GM23248 (cell line): Measurements from ENCODE around the gene AP2A2. TPM values are rescaled to one million over a fixed set of nuclear protein-coding genes. Genes with fewer than 3 reads are reported as not detected.

Experiments used
- DNase-seq: peaks from one replicate; pipeline ENCODE4 v3.0.0-alpha.2; 2015
- H2AFZ ChIP-seq: fragments of 200-600 bp; sonication (generic); 2 replicates; pipeline ENCODE4 v1.6.1; 2016; ENCODE audit warnings: antibody characterized with exemption
- H3F3A ChIP-seq: fragments of 200-600 bp; sonication (generic); 2 replicates; pipeline ENCODE4 v1.6.1; 2016; ENCODE audit warnings: mild to moderate bottlenecking, antibody characterized with exemption, mixed run types; ENCODE audit not compliant: insufficient read depth
- H3K27ac ChIP-seq: fragments of 200-600 bp; sonication (generic); 2 replicates; pipeline ENCODE4 v1.5.1; 2016; ENCODE audit warnings: mild to moderate bottlenecking
- H3K27me3 ChIP-seq: fragments of 200-600 bp; sonication (generic); replicated peaks from 2 replicates; pipeline ENCODE4 v1.6.1; 2016; ENCODE audit warnings: mild to moderate bottlenecking; ENCODE audit not compliant: insufficient read depth
- H3K36me3 ChIP-seq: fragments of 200-600 bp; sonication (generic); 2 replicates; pipeline ENCODE4 v1.6.1; 2016; ENCODE audit warnings: low read depth, mild to moderate bottlenecking
- H3K4me1 ChIP-seq: fragments of 200-600 bp; sonication (generic); 2 replicates; pipeline ENCODE4 v1.6.1; 2016; ENCODE audit warnings: mild to moderate bottlenecking; ENCODE audit not compliant: insufficient read depth
- H3K4me2 ChIP-seq: fragments of 200-600 bp; sonication (generic); one replicate; pipeline ENCODE4 v1.6.1; 2016; ENCODE audit warnings: mild to moderate bottlenecking; ENCODE audit not compliant: unreplicated experiment
- H3K4me3 ChIP-seq: fragments of 200-600 bp; sonication (generic); 2 replicates; pipeline ENCODE4 v1.5.1; 2016; ENCODE audit warnings: mild to moderate bottlenecking
- H3K79me2 ChIP-seq: fragments of 200-600 bp; sonication (generic); 2 replicates; pipeline ENCODE4 v1.6.1; 2016; ENCODE audit warnings: mild to moderate bottlenecking; ENCODE audit not compliant: insufficient read depth
- H3K9ac ChIP-seq: fragments of 200-600 bp; sonication (generic); 2 replicates; pipeline ENCODE4 v1.6.1; 2016; ENCODE audit warnings: mild to moderate bottlenecking
- H3K9me2 ChIP-seq: fragments of 200-600 bp; sonication (generic); 2 replicates; pipeline ENCODE4 v1.6.1; 2016; ENCODE audit warnings: mixed run types, mild to moderate bottlenecking, moderate library complexity; ENCODE audit not compliant: insufficient read depth
- H3K9me3 ChIP-seq: fragments of 200-600 bp; sonication (generic); one replicate; pipeline ENCODE4 v1.6.1; 2017; ENCODE audit warnings: low read depth
- H4K20me1 ChIP-seq: fragments of 200-600 bp; sonication (generic); 2 replicates; pipeline ENCODE4 v1.6.0; 2016; ENCODE audit not compliant: insufficient read depth
- EZH2 ChIP-seq: fragments of 200-600 bp; sonication (generic); IDR thresholded peaks from 2 replicates; pipeline ENCODE4 v1.6.1; 2018; ENCODE audit warnings: antibody characterized with exemption, mild to moderate bottlenecking; ENCODE audit not compliant: insufficient read depth, poor library complexity, severe bottlenecking
- EZH2phosphoT487 ChIP-seq: fragments of 200-600 bp; sonication (generic); IDR thresholded peaks from 2 replicates; pipeline ENCODE4 v1.6.1; 2018; ENCODE audit warnings: antibody characterized with exemption, moderate library complexity, mild to moderate bottlenecking, low read depth; ENCODE audit not compliant: insufficient read depth
- WGBS, 2 experiments: methylation state at CpG; one replicate each; pipeline ENCODE4 v1.1.6; 2015 to 2017; ENCODE audit warnings: low lambda C conversion rate in 2 of 2, low coverage in 1 of 2; ENCODE audit errors: missing lambda C conversion rate in 2 of 2; 5-methylcytosine and 5-hydroxymethylcytosine counted together
- in situ Hi-C: fragments of 300-500 bp; cut with MboI; formaldehyde crosslinking; loops from 2 replicates; pipeline ENCODE4 v1.15.0; 2020
- polyA plus RNA-seq: library from polyadenylated mRNA; unstranded; fragments of >200 nt; fragmentation: Nextera tagmentation; extraction: Ambion mirVana; gene quantifications from 2 replicates; pipeline ENCODE4 v1.2.1, GENCODE V29; 2016
- total RNA-seq: library from RNA; depleted of rRNA; stranded (reverse); fragments of >200 nt; shearing (Covaris generic); gene quantifications from 2 replicates; pipeline ENCODE4 v1.2.3, GENCODE V29; 2014

The AP2A2 gene
- total and polyA plus RNA-seq, 2 experiments from 2014 or later: 31.1 to 38.3 TPM

GRCh38 chr11:999009-999408 lies 73.3 kb downstream of the AP2A2 start:
- Histone ChIP-seq H3K27ac (no peak overlapping the region), H4K20me1 (no peaks in the 10 kb centered on the region), H2AFZ (no peak overlapping the region), H3K4me2 (no peak overlapping the region), H3K9me3 (no peaks in the 10 kb centered on the region), H3K4me1 (no peaks in the 10 kb centered on the region), H3F3A (no peaks in the 10 kb centered on the region), H3K79me2 (peaks cover 30% of the 10 kb centered on the region), H3K27me3 (no peaks in the 10 kb centered on the region), H3K9ac (no peak overlapping the region), H3K4me3 (no peak overlapping the region), H3K9me2 (no peaks in the 10 kb centered on the region), H3K36me3 (peaks cover 3% of the 10 kb centered on the region; the same call in 1 of the 2 replicates)
- in situ Hi-C loops: no loop called here
- TF ChIP-seq EZH2: no peak
- no peak for DNase-seq
- 96 to 97% methylated on average over 10 of the region's 10 CpGs for WGBS, 2 experiments

- Histone ChIP-seq H3K4me2 (no peak overlapping the region), H3K9me3 (no peaks in the 10 kb centered on the region), H3K27me3 (no peaks in the 10 kb centered on the region), H3F3A (no peaks in the 10 kb centered on the region), H3K36me3 (peaks cover 3% of the 10 kb centered on the region; the same call in 1 of the 2 replicates), H3K27ac (no peak overlapping the region), H3K4me1 (no peaks in the 10 kb centered on the region), H3K79me2 (peaks cover 30% of the 10 kb centered on the region), H3K9me2 (no peaks in the 10 kb centered on the region), H2AFZ (no peak overlapping the region), H4K20me1 (no peaks in the 10 kb centered on the region), H3K9ac (no peak overlapping the region), H3K4me3 (no peak overlapping the region)
- TF ChIP-seq EZH2: no peak
- no peak for TF ChIP-seq EZH2phosphoT487
- no peak for DNase-seq
- in situ Hi-C loops: no loop called here
- 85 to 87% methylated on average over 27 to 38 of the region's 38 CpGs for WGBS, 2 experiments
Observed at GRCh38 chr11:1000357-1001278, 74.9 kb downstream of the AP2A2 start.

DNA sequence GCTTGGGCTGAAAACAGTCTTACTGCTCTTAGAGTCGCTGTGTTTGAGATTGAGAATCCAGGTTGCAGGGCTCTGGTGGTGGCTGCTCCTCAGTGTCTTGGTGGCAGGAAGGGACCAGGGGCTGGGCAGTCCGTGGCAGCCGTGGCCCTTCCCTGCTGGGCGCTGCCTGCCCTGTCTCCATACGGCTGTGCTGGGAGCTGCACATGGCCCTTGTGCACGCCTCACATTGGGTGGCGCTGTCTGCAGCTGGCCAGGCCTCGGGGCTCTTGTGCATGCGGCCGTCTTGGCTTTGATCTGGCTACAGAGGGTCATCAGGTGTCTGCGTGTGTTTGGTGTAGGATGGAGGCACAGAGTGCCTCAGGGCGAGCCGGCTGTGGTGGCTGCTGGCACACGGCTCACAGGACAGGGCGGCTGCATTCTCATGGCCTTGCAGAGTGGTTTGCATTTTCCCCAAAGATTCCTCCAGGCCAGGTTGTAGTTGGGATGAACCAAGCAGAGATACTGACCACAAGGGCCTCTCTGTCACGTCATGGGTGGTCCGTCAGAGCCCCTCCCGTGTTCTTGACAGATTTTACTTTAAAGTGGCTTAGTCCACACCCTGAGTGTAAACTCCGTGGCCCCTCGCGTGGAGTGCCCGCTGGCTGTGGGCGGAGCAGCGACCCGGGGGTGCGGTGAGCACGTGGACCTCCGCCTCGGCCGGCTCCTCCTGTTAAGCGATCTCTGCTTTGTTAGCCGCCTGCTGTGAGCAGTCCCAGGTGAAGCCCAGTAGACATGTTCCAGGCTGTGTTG lies 76.1 kb downstream of the AP2A2 start:
- H3K4me3 ChIP-seq: no peak overlapping the region
- TF ChIP-seq EZH2 (no peak), EZH2phosphoT487 (no peak)
- H3K9me3 ChIP-seq: no peaks in the 10 kb centered on the region
- no peak overlapping the region for H3K27ac ChIP-seq
- no peaks in the 10 kb centered on the region for H3K9me2 ChIP-seq
- no peak overlapping the region for H3K9ac ChIP-seq
- H3F3A ChIP-seq: no peaks in the 10 kb centered on the region
- H2AFZ ChIP-seq: no peak overlapping the region
- DNase-seq: no peak
- peaks cover 3% of the 10 kb centered on the region; the same call in 1 of the 2 replicates for H3K36me3 ChIP-seq
- no peaks in the 10 kb centered on the region for H3K27me3 ChIP-seq
- H3K4me2 ChIP-seq: no peak overlapping the region
- in situ Hi-C loops: no loop called here
- peaks cover 24% of the 10 kb centered on the region for H3K79me2 ChIP-seq
- H4K20me1 ChIP-seq: no peaks in the 10 kb centered on the region
- H3K4me1 ChIP-seq: no peaks in the 10 kb centered on the region
- 89 to 91% methylated on average over 32 of the region's 32 CpGs for WGBS, 2 experiments

GRCh38 chr11:1002406-1002984 lies 76.8 kb downstream of the AP2A2 start:
- Histone ChIP-seq H3K4me2 (no peak overlapping the region), H3K79me2 (peaks cover 24% of the 10 kb centered on the region), H3F3A (no peaks in the 10 kb centered on the region), H3K27ac (no peak overlapping the region), H3K4me1 (no peaks in the 10 kb centered on the region), H2AFZ (no peak overlapping the region), H3K9me2 (no peaks in the 10 kb centered on the region), H3K9ac (no peak overlapping the region), H3K4me3 (no peak overlapping the region), H4K20me1 (no peaks in the 10 kb centered on the region), H3K36me3 (peaks cover 3% of the 10 kb centered on the region; the same call in 1 of the 2 replicates), H3K27me3 (no peaks in the 10 kb centered on the region), H3K9me3 (no peaks in the 10 kb centered on the region)
- in situ Hi-C loops: no loop called here
- DNase-seq: no peak
- 90 to 92% methylated on average over 20 of the region's 20 CpGs for WGBS, 2 experiments
- TF ChIP-seq EZH2phosphoT487 (no peak), EZH2 (no peak)
